ENCODE results near the gene SH2D1B. TPM values are rescaled to one million over a fixed set of nuclear protein-coding genes. Genes with fewer than 3 reads are reported as not detected.

The SH2D1B gene
- total and polyA plus RNA-seq, 9 donors, result 0.10 to 0.40 (median 0.12) TPM; not detected in 6

GRCh38 chr1:162383091-162383490, 28.8 kb downstream of the SH2D1B start:
- 88 to 92% (median 92%) methylated on average over 6 of the region's 6 CpGs for WGBS, 3 donors
- Histone ChIP-seq H3K27me3 (no peaks in the 10 kb centered on the region), H3K36me3 (no peaks in the 10 kb centered on the region), H3K4me3 (no peak overlapping the region), H3K9me3 (no peaks in the 10 kb centered on the region), H3K27ac (no peak overlapping the region), H3K4me1 (ENCODE audit: insufficient read depth) (peaks cover 2% of the 10 kb centered on the region)
- TF ChIP-seq CTCF (IDR thresholded peaks at IDR 0.05) (no peak), EP300 (IDR thresholded peaks at IDR 0.05) (no peak), POLR2A (IDR thresholded peaks at IDR 0.05) (no peak)
- intact Hi-C loops (cut with DNase I), result no loop called here
- DNase-seq, result no peak

- H3K4me1 ChIP-seq (ENCODE audit: insufficient read depth), result no peaks in the 10 kb centered on the region
- no peaks in the 10 kb centered on the region for H3K36me3 ChIP-seq
- 87 to 94% (median 89%) methylated on average over 13 of the region's 13 CpGs for WGBS, 3 donors
- intact Hi-C loops (cut with DNase I), result no loop called here
- TF ChIP-seq POLR2A (IDR thresholded peaks at IDR 0.05) (no peak), EP300 (IDR thresholded peaks at IDR 0.05) (no peak), CTCF (IDR thresholded peaks at IDR 0.05) (no peak)
- no peak overlapping the region for H3K27ac ChIP-seq
- H3K27me3 ChIP-seq, result no peaks in the 10 kb centered on the region
- H3K4me3 ChIP-seq, result no peak overlapping the region
- H3K9me3 ChIP-seq, result no peaks in the 10 kb centered on the region
- no peak for DNase-seq
These were observed 29.8 kb downstream of the SH2D1B start for GRCh38 chr1:162381941-162382750.

GRCh38 chr1:162381383-162381782, 30.6 kb downstream of the SH2D1B start, which contains the start of gene C1orf226:
TSS of gene C1orf226 (plus strand) at chr1:162381728. CDS start at chr1:162381902, 174 bp downstream.
- intact Hi-C loops (cut with DNase I), result no loop called here
- DNase-seq, result no peak
- H3K27ac ChIP-seq, result no peak within 1 kb of the TSS
- TF ChIP-seq CTCF (IDR thresholded peaks at IDR 0.05) (no peak), POLR2A (IDR thresholded peaks at IDR 0.05) (no peak), EP300 (IDR thresholded peaks at IDR 0.05) (no peak)
- no peaks in the 10 kb centered on the region for H3K27me3 ChIP-seq
- H3K4me3 ChIP-seq, result no peak within 1 kb of the TSS
- H3K9me3 ChIP-seq, result no peaks in the 10 kb centered on the region
- WGBS, 3 donors, result 91 to 95% (median 93%) methylated on average over 3 of the region's 3 CpGs
- no peaks in the 10 kb centered on the region for H3K36me3 ChIP-seq
- H3K4me1 ChIP-seq (ENCODE audit: insufficient read depth), result no peaks in the 10 kb centered on the region

- no peaks in the 10 kb centered on the region for H3K36me3 ChIP-seq
- no peak for DNase-seq
- H3K9me3 ChIP-seq, result no peaks in the 10 kb centered on the region
- TF ChIP-seq POLR2A (IDR thresholded peaks at IDR 0.05) (no peak), CTCF (IDR thresholded peaks at IDR 0.05) (no peak), EP300 (IDR thresholded peaks at IDR 0.05) (no peak)
- no peak overlapping the region for H3K4me3 ChIP-seq
- WGBS, 3 donors, result 91 to 96% (median 91%) methylated on average over 6 of the region's 6 CpGs
- intact Hi-C loops (cut with DNase I), result no loop called here
- H3K27me3 ChIP-seq, result no peaks in the 10 kb centered on the region
- no peak overlapping the region for H3K27ac ChIP-seq
- no peaks in the 10 kb centered on the region for H3K4me1 ChIP-seq (ENCODE audit: insufficient read depth)
These were observed 31.7 kb downstream of the SH2D1B start for GRCh38 chr1:162380061-162380846.
